HG03432 (cell line): ENCODE data around the gene MIB1.
"Not testable (repeated sequence)": the region's sequence is repeated elsewhere in the genome, so short reads cannot be mapped to it uniquely, and the experiment has no call there.

ENCODE experiments used
- ATAC-seq: cut with Tn5 transposase; IDR thresholded peaks from one replicate; pipeline ENCODE4 v1.9.1; 2021; ENCODE audit warnings: mild to moderate bottlenecking, moderate library complexity; ENCODE audit not compliant: unreplicated experiment

The MIB1 gene

DNA sequence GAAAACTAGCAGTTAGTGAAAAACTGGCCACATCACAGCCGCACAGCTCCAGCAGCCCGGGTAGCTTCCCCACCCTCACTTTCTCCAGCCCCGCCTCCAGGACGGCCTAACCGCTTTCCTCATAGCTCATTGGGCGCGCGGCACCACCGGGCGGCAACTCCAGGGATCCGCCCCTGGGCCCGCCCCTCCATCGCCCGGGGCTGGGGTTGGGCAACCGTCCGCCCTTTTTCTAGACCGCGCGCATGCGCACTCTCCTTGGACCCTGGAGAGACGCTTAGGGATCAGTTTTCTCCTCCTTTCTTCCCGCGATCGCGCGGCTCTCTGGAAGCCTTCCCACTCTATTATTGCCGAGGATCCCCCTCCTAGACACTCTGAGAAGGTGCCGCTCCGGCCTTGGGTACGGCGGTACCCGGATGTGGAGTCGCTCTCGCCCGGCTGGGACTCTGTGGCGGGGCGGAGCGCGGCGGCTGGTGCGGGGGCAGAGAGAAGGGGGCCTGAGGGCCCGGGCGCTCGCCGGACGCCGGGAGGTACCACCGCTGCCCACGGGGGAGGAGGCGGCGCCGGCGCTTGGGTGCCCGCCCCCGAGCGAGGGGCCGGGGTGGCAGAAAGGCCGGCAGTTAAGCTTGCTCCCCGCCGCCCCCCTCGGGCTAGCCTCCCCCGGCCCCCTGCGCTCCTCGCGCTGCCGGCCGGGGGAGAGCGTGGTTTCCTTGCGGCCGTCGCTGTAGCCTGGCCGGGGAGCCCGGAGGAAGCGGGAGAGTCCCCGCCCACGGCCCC lies at the start of gene MIB1:
TSS of gene MIB1 (plus strand) at position 255 of the 774 bp plus-strand sequence. CDS start 792 bp downstream, outside the sequence.
- peak; percentile 98 for ATAC-seq

DNA sequence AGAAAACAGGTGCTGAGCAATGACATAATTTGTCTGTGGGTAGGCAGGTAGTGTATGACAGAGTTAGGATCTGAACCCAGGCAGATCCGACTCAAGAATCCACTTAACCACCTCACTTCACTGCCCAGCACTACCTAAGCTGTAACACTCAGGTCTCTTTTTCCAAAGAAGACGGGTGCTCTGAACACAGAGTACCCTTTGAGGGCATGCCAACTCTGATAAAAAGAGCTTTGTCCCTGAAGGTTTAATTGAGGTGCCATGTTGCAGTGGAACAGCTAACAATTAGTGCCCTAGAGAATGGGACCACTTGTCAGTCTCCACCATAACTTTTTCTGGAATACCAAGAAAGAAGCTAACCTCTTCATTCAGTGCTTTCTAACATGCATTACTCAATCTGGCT lies 47.3 kb upstream of the MIB1 start:
- no peak for ATAC-seq

DNA sequence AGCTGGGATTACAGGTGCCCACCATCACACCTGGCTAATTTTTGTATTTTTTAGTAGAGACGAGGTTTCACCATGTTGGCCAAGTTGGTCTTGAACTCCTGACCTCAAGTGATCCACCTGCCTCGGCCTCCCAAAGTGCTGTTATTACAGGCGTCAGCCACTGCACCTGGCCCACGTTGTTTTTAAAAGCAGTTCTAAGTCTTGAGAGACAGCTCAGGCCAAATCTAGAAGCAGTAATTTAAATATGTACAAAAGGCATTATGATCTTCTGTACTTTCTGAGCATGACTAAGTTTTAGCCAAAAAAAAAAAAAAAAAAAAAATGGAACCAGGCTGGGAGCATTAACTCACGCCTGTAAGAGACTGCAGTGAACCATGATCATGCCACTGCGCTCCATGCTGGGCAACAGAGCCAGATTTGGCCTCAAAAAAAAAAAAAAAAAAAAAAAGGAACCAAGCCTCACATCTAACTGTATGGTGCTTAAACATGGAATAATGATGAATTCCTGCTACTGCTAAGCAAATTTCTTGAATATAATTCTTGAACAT lies 40.0 kb upstream of the MIB1 start:
- no peak for ATAC-seq

GRCh38 chr18:21701621-21702020 lies 39.0 kb upstream of the MIB1 start:
- ATAC-seq: no peak

- no peak for ATAC-seq
These were observed 38.0 kb upstream of the MIB1 start for GRCh38 chr18:21702602-21703001.

DNA sequence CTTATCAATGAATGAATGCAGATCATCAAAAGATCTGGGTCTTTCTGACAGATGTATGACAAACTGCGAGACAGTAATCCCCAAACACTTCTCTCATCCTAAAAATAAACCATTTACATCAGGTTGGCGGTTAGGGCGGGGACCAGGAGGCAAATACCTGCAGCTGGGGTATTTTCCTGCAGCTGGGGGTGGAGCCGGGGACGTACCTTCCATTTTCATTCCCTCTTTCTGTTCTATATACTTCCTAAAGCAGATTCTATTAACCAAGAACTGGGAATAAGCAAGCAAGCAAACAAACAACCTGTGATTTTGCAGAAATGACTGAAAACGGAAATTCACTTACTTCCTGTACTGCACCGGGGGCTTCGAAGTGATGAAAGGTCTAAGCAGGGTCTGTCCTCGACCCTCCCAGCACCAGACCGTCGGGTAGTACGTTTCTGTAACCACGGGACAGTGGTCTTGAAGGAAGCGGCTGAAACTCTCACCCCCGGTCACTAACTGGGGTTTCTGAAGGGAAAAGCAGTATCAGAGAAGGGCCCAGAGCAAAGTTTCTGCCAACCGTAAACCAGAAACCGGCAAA lies 37.3 kb upstream of the MIB1 start:
- ATAC-seq: no peak

GRCh38 chr18:21704603-21705364 lies 35.8 kb upstream of the MIB1 start, which contains the start of gene ABHD3:
TSS of gene ABHD3 (minus strand) at chr18:21704774. CDS start at chr18:21704665, 109 bp downstream.
- ATAC-seq: peak; percentile 94

DNA sequence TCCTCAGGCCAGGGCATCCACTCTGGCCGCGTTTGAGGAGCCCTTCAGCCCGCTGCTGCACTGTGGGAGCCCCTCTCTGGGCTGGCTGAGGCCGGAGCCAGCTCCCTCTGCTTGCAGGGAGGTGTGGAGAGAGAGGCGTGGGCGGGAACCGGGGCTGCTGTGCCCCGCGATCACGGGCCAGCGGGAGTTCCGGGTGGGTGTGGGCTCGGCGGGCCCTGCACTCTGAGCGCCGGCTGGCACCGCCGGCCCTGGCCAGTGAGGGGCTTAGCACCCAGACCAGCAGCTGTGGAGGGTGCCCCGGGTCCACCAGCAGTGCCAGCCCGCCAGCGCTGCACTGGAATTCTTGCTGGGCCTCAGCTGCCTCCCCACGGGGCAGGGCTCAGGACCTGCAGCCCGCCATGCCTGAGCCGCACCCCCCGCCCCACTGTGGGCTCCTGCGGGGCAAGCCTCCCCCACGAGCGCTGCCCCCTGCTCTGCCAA lies 34.2 kb upstream of the MIB1 start:
- no peak for ATAC-seq

GRCh38 chr18:21707130-21707529 lies 33.5 kb upstream of the MIB1 start:
- not testable (repeated sequence) for ATAC-seq

DNA sequence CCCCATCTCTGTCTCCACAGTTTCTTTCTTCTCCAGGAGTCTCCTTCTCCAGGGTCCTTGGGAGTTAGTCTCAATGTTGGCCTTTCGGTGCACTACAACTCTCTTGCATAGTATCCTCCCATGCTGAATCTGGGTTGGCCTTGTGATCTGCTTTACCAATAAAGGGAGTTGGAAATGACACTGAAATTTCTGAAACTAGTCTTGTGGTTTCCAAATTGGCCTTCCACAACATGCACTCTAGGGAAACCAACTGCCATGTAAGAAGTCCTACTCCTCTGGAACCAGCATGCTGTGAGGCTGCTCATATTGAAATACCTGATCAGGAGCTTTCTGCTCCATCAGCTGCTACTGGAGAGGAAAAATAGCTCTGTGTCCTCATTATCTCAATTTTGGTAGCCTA lies 26.1 kb upstream of the MIB1 start:
- no peak for ATAC-seq

- no peak for ATAC-seq
These were observed 17.9 kb upstream of the MIB1 start for GRCh38 chr18:21722687-21723086.

GRCh38 chr18:21725201-21725600 lies 15.4 kb upstream of the MIB1 start:
- no peak for ATAC-seq

DNA sequence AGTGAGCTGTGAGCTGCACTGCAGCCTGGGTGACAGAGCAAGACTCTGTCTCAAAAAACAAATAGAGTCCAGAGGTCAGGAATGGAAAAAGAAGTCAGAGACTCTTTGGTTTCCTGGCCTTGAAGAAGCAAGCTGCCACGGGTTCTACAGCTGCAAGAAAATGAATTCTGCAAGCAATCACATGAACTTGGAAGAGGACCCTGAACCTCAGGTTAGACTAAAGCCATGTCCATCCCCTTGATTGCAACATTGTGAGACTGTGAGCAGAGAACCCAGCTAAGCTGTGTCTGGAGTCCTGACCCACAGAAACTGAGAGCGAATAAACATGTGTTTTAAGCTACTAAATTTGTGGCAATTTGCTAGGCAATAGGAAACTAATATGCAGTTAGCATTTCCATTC lies 12.9 kb upstream of the MIB1 start:
- no peak for ATAC-seq

GRCh38 chr18:21733011-21733410 lies 7.6 kb upstream of the MIB1 start:
- no peak for ATAC-seq

DNA sequence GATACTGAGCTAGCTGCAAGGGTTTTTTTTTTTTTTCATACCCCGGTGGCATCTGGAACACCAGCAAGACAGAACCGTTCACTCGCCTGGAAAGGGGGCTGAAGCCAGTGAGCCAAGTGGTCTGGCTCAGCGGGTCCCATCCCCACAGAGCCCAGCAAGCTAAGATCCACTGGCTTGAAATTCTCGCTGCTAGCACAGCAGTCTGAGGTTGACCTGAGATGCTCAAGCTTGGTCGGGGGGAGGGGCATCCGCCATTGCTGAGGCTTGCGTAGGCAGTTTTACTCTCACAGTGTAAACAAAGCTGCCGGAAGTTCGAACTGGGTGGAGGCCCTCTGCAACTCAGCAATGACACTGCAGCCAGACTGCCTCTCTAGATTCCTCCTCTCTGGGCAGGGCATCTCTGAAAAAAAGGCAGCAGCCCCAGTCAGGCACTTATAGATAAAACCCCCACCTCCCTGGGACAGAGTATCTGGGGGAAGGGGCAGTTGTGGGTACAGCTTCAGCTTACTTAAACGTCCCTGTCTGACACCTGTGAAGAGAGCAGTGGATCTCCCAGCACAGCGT lies 5.1 kb upstream of the MIB1 start:
- ATAC-seq: no peak

- not testable (repeated sequence) for ATAC-seq
These were observed 3.7 kb upstream of the MIB1 start for GRCh38 chr18:21736926-21737325.

DNA sequence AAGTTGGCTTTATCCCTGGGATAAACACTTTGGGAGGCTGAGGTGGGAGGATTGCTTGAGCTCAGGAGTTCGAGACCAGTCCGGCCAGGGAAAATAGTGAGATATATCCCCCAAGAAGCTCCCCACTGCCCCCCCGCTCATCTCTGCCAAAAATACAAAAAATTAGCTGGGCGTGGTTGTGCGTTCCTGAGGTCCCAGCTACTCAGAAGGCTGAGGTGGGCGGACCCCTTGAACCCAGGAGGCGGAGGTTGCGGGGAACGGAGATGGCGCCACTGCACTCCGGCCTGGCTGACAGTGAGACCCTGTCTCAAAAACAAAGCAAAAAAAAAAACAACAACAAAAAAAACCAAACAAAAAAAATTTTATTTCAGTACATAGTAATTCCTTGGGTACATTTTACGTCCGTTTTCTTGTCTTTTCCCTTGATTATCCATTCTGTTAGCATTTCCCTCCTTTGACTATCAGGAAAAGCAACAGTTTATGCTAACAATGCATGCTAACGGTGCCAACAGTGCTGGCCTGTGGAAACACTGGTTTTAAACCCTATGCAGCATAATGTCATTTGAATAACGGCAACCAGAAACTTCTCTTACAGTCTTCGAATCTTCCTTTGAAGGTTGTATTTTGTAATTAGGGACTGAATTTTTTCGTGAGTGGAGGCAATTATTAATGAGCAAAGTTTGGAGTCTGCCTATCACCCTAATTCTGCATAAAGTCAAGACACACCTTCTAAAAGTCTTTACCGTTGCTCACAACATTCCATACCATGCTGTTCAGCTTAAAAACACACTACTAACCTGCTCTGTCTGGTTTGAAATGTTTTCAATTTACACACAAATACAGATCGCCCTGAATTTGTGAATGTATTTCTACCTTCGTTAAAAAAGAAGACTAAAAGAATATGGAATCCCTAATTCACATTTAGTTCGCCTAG lies 721 bp upstream of the MIB1 start:
- ATAC-seq: peak; percentile 5

DNA sequence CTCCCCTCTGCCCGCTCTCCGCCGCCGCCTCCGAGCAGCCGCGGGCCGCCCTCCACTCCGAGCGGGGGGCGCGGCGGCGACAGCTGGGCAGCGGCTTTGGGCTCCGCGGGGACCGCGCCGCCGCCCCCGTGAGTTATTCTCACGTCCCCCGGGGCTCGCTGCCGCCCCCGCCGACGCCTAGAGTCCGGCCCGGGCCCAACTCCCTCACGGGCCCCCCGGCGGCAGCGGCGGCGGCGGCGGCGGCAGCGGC lies 645 bp downstream of the MIB1 start:
- no peak for ATAC-seq

- ATAC-seq: peak; percentile 17
These were observed 1.1 kb downstream of the MIB1 start for GRCh38 chr18:21741562-21742314.

DNA sequence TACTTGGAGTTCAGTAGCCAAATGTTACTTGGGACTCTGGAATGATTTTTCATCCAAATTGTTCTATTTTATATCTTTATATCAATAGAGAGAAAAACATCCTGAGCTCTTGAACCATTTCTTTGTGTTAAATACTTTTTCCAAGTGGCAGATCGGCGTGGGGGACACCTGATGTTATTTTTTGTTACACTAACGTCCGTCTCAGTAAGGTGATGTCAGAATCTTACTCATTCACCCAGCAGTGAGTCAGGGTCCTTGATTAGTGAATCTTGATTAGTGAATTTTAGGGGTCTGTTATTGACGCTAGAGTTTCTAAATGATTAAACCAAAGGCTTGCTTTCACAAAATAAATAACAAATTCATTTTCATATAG lies 1.7 kb downstream of the MIB1 start:
- no peak for ATAC-seq
